OCI-LY3 (cell line): Measurements from ENCODE around the gene RFX3.

ENCODE experiments used
- H2AFZ ChIP-seq: fragments of 200-600, 300-600 bp; shearing (Covaris generic); 2 replicates; pipeline ENCODE4 v1.6.0; 2014; ENCODE audit warnings: antibody characterized with exemption, low read depth, low read length
- H3K27ac ChIP-seq: fragments of 200-600, 300-600 bp; sonication (generic); 2 replicates; pipeline ENCODE4 v1.5.1; 2014; ENCODE audit warnings: mild to moderate bottlenecking, low read length, moderate library complexity, mixed read lengths
- H3K27me3 ChIP-seq: fragments of 200-600, 300-600 bp; sonication (generic); 2 replicates; pipeline ENCODE4 v1.6.1; 2014; ENCODE audit warnings: low read depth, low read length, mixed read lengths
- H3K36me3 ChIP-seq: fragments of 200-600, 300-600 bp; sonication (generic); replicated peaks from 2 replicates; pipeline ENCODE3; 2014; ENCODE audit warnings: low read depth, low read length, mixed read lengths
- H3K4me1 ChIP-seq: fragments of 300-600, 200-600 bp; sonication (generic); 2 replicates; pipeline ENCODE4 v1.6.1; 2014; ENCODE audit warnings: low read length, mixed read lengths
- H3K4me2 ChIP-seq: fragments of 200-600, 300-600 bp; sonication (generic); 2 replicates; pipeline ENCODE4 v1.6.1; 2014; ENCODE audit warnings: low read length, mixed read lengths
- H3K4me3 ChIP-seq: fragments of 300-600, 200-600 bp; sonication (generic); 2 replicates; pipeline ENCODE4 v1.5.1; 2014; ENCODE audit warnings: antibody characterized with exemption, mild to moderate bottlenecking, low read length, moderate library complexity
- H3K79me2 ChIP-seq: fragments of 300-600, 200-600 bp; shearing (Covaris generic); 2 replicates; pipeline ENCODE4 v1.6.1; 2014; ENCODE audit warnings: mild to moderate bottlenecking, low read length, mixed read lengths
- H3K9ac ChIP-seq: fragments of 300-600, 200-600 bp; shearing (Covaris generic); 2 replicates; pipeline ENCODE4 v1.6.0; 2014; ENCODE audit warnings: mild to moderate bottlenecking, low read length, moderate library complexity
- H3K9me3 ChIP-seq: fragments of 200-600, 300-600 bp; shearing (Covaris generic); 2 replicates; pipeline ENCODE4 v1.6.1; 2014; ENCODE audit warnings: low read length, mixed read lengths; ENCODE audit not compliant: insufficient read depth
- H4K20me1 ChIP-seq: fragments of 200-600, 300-600 bp; sonication (generic); 2 replicates; pipeline ENCODE4 v1.6.1; 2016; ENCODE audit warnings: low read length, mixed read lengths; ENCODE audit not compliant: insufficient read depth
- EZH2phosphoT487 ChIP-seq: fragments of 200-600 bp; shearing (Covaris generic); IDR thresholded peaks from 2 replicates; pipeline ENCODE4 v1.6.1; 2018; ENCODE audit warnings: antibody characterized with exemption, mixed run types, low read depth
- TF ChIP-seq, protein P1 (sequence below): fragments of 200-600, 300-600 bp; sonication (generic); IDR thresholded peaks from 2 replicates; pipeline ENCODE4 v1.5.1; 2014; ENCODE audit warnings: antibody characterized with exemption, low read length, low read depth

Gene RFX3

GRCh38 chr9:3189113-3189861 is 336.5 kb downstream of the RFX3 start:
- no peak overlapping the region for H3K4me2 ChIP-seq

DNA sequence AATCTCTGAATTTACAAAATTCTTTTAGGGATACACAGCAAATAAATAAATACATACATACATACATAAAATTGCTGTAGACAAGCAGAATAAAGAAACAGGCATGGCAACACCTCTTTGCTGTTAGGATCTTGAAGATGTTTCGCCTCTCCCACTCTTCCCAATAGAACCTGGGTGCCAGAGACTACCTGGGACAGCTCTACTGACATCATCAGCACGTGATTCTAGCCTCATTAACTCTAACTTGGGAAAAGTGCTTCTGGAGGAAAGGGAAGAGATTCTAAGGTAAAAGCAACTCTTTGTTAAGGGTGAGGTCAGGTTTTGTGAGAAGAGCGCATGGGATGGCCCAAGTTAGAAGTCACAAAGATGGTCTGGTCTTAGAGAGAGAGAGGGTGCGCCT is 339.1 kb downstream of the RFX3 start:
- Histone ChIP-seq H3K4me3 (no peak overlapping the region), H3K79me2 (no peaks in the 10 kb centered on the region), H2AFZ (no peak overlapping the region), H3K4me1 (no peaks in the 10 kb centered on the region), H3K9me3 (no peaks in the 10 kb centered on the region), H3K4me2 (no peak overlapping the region), H3K36me3 (no peaks in the 10 kb centered on the region), H3K27ac (no peak overlapping the region), H3K27me3 (peaks cover 14% of the 10 kb centered on the region), H3K9ac (no peak overlapping the region), H4K20me1 (no peaks in the 10 kb centered on the region)
- TF ChIP-seq, protein P1, sequence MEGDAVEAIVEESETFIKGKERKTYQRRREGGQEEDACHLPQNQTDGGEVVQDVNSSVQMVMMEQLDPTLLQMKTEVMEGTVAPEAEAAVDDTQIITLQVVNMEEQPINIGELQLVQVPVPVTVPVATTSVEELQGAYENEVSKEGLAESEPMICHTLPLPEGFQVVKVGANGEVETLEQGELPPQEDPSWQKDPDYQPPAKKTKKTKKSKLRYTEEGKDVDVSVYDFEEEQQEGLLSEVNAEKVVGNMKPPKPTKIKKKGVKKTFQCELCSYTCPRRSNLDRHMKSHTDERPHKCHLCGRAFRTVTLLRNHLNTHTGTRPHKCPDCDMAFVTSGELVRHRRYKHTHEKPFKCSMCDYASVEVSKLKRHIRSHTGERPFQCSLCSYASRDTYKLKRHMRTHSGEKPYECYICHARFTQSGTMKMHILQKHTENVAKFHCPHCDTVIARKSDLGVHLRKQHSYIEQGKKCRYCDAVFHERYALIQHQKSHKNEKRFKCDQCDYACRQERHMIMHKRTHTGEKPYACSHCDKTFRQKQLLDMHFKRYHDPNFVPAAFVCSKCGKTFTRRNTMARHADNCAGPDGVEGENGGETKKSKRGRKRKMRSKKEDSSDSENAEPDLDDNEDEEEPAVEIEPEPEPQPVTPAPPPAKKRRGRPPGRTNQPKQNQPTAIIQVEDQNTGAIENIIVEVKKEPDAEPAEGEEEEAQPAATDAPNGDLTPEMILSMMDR: no peak
- no peak for TF ChIP-seq EZH2phosphoT487

More at GRCh38 chr9:3189113-3189861, 336.5 kb downstream of the RFX3 start:
- no peaks in the 10 kb centered on the region for H3K36me3 ChIP-seq
- no peaks in the 10 kb centered on the region for H3K4me1 ChIP-seq
- no peak overlapping the region for H3K27ac ChIP-seq
- no peak overlapping the region for H2AFZ ChIP-seq
- no peak overlapping the region for H3K4me3 ChIP-seq
- TF ChIP-seq, protein P1: no peak
- TF ChIP-seq EZH2phosphoT487: no peak
- no peaks in the 10 kb centered on the region for H3K79me2 ChIP-seq
- H3K9ac ChIP-seq: no peak overlapping the region
- H4K20me1 ChIP-seq: no peaks in the 10 kb centered on the region
- peaks cover 29% of the 10 kb centered on the region for H3K27me3 ChIP-seq
- H3K9me3 ChIP-seq: no peaks in the 10 kb centered on the region

GRCh38 chr9:3181049-3181953 is 344.5 kb downstream of the RFX3 start:
- no peak overlapping the region for H3K4me3 ChIP-seq
- peaks cover 5% of the 10 kb centered on the region; the same call in 1 of the 2 replicates for H3K27me3 ChIP-seq

More at GRCh38 chr9:3181049-3181953, 344.5 kb downstream of the RFX3 start:
- Histone ChIP-seq H4K20me1 (no peaks in the 10 kb centered on the region), H2AFZ (no peak overlapping the region), H3K27ac (no peak overlapping the region), H3K4me2 (no peak overlapping the region), H3K36me3 (no peaks in the 10 kb centered on the region), H3K4me1 (no peaks in the 10 kb centered on the region), H3K79me2 (no peaks in the 10 kb centered on the region), H3K9me3 (no peaks in the 10 kb centered on the region), H3K9ac (no peak overlapping the region)
- TF ChIP-seq EZH2phosphoT487: no peak
- TF ChIP-seq, protein P1: no peak
